OCI-LY3 (cell line): ENCODE measurements around the gene PTPRN2.

ENCODE experiments used
- EZH2phosphoT487 ChIP-seq: fragments of 200-600 bp; shearing (Covaris generic); IDR thresholded peaks from 2 replicates; pipeline ENCODE4 v1.6.1; 2018; ENCODE audit warnings: antibody characterized with exemption, mixed run types, low read depth
- TF ChIP-seq, protein P1 (sequence below): fragments of 200-600, 300-600 bp; sonication (generic); IDR thresholded peaks from 2 replicates; pipeline ENCODE4 v1.5.1; 2014; ENCODE audit warnings: antibody characterized with exemption, low read length, low read depth

DNA sequence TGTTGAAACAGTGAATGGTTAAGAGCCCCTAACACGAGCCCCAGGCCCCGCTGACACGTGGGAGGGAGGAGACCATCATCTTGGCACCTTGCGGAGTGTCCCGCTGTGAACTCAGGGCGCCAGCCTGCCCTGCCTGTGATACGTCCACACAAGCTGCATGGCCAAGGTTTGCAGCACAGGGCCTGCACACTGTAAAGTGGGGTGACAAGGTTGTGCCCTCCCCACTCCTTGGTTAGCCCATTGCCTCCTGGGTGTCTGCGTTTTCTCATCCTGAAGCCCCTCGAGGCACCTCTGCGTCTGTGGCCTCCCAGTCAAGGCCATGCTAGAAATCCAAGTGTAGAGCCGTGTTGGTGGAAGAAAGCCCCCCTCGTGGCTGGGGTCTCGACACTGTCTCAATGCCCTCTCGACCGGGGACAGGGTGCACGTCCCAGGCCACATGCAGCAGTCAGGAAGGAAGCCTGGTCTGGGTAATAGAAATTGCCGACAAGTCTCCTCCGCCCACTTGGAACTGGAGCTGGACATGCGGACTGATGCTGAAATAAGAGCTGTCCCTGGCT is 1058.8 kb downstream of the PTPRN2 start:
- TF ChIP-seq, protein P1, sequence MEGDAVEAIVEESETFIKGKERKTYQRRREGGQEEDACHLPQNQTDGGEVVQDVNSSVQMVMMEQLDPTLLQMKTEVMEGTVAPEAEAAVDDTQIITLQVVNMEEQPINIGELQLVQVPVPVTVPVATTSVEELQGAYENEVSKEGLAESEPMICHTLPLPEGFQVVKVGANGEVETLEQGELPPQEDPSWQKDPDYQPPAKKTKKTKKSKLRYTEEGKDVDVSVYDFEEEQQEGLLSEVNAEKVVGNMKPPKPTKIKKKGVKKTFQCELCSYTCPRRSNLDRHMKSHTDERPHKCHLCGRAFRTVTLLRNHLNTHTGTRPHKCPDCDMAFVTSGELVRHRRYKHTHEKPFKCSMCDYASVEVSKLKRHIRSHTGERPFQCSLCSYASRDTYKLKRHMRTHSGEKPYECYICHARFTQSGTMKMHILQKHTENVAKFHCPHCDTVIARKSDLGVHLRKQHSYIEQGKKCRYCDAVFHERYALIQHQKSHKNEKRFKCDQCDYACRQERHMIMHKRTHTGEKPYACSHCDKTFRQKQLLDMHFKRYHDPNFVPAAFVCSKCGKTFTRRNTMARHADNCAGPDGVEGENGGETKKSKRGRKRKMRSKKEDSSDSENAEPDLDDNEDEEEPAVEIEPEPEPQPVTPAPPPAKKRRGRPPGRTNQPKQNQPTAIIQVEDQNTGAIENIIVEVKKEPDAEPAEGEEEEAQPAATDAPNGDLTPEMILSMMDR = no peak
- TF ChIP-seq EZH2phosphoT487 = no peak
